Endothelial cell of umbilical vein (primary cell): ENCODE results near the gene TAS1R1.

Experiments used
- EZH2 ChIP-seq: IDR thresholded peaks from 2 replicates; pipeline ENCODE4 v1.6.1; 2012; ENCODE audit warnings: borderline replicate concordance, low read depth, mild to moderate bottlenecking, moderate library complexity, low read length, inconsistent platforms; ENCODE audit not compliant: severe bottlenecking
- FOS ChIP-seq: IDR thresholded peaks from 2 replicates; pipeline ENCODE4 v1.6.1; 2011; ENCODE audit warnings: mild to moderate bottlenecking, low read length, moderate library complexity, borderline replicate concordance; ENCODE audit not compliant: insufficient read depth
- GATA2 ChIP-seq: IDR thresholded peaks from 2 replicates; pipeline ENCODE4 v1.7.0; 2011; ENCODE audit warnings: low read depth, mild to moderate bottlenecking, moderate library complexity, mixed read lengths, low read length; ENCODE audit not compliant: insufficient read length, insufficient read depth
- JUN ChIP-seq: IDR thresholded peaks from 2 replicates; pipeline ENCODE4 v1.6.1; 2011; ENCODE audit warnings: borderline replicate concordance, low read depth; ENCODE audit not compliant: insufficient read length, insufficient read depth
- MYC ChIP-seq: IDR thresholded peaks from one replicate; pipeline ENCODE4 v1.6.1; 2011; ENCODE audit warnings: mild to moderate bottlenecking, low read depth, low read length
- POLR2A ChIP-seq: IDR thresholded peaks from 2 replicates; pipeline ENCODE4 v1.6.1; 2012; ENCODE audit warnings: low read depth, mild to moderate bottlenecking, control low read depth, low read length
- POLR2AphosphoS5 ChIP-seq: IDR thresholded peaks from 2 replicates; pipeline ENCODE4 v1.6.1; 2012; ENCODE audit warnings: low read depth, mild to moderate bottlenecking, control low read depth, low read length, moderate library complexity; ENCODE audit not compliant: insufficient read depth
- TF ChIP-seq, protein P1 (sequence below), 2 donors: IDR thresholded peaks; 1 replicate in 1 of 2; 2 replicates in 1 of 2; pipeline ENCODE4 v1.5.1; 2011; ENCODE audit warnings: low read length in 2 of 2, mild to moderate bottlenecking in 2 of 2, moderate library complexity in 2 of 2, control low read depth in 1 of 2, inconsistent platforms in 1 of 2, low read depth in 1 of 2; ENCODE audit not compliant: insufficient read depth in 1 of 2; ENCODE audit errors: extremely low read depth in 1 of 2
- TF ChIP-seq, protein P2 (sequence below): IDR thresholded peaks from 2 replicates; pipeline ENCODE4 v1.6.1; 2011; ENCODE audit not compliant: insufficient read depth, insufficient read length

DNA sequence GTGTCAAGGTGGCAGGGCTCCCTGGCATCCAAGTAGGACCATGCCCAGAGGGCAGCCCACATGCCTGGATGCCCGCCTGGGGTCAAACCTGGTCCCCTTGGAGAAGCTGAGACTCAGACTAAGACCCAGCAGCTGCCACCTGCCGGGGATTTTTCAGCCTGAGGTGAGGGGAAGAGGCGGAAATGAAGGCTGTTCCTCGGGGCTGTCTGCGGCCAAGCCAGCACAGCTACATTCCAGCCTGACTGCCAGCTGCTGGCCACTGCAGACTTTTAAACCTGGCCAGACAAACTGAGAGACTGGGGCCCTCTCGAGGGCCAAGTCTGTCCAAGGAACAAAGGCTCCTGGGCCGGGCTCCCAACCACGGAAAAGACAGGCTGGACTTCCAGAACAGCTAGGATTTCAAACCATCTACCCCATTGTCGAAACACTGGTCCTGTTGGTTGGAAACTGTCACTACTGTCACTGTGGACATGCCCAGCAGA, 41.7 kb upstream of the TAS1R1 start:
- TF ChIP-seq, protein P1, sequence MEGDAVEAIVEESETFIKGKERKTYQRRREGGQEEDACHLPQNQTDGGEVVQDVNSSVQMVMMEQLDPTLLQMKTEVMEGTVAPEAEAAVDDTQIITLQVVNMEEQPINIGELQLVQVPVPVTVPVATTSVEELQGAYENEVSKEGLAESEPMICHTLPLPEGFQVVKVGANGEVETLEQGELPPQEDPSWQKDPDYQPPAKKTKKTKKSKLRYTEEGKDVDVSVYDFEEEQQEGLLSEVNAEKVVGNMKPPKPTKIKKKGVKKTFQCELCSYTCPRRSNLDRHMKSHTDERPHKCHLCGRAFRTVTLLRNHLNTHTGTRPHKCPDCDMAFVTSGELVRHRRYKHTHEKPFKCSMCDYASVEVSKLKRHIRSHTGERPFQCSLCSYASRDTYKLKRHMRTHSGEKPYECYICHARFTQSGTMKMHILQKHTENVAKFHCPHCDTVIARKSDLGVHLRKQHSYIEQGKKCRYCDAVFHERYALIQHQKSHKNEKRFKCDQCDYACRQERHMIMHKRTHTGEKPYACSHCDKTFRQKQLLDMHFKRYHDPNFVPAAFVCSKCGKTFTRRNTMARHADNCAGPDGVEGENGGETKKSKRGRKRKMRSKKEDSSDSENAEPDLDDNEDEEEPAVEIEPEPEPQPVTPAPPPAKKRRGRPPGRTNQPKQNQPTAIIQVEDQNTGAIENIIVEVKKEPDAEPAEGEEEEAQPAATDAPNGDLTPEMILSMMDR (IDR thresholded peaks at IDR 0.05; ENCODE audit: extremely low read depth in 1 of 2, insufficient read depth in 1 of 2, low read depth in 1 of 2, low read length in 2 of 2) = no peak
- TF ChIP-seq, protein P2, sequence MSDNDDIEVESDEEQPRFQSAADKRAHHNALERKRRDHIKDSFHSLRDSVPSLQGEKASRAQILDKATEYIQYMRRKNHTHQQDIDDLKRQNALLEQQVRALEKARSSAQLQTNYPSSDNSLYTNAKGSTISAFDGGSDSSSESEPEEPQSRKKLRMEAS = no peak
- TF ChIP-seq POLR2A = no peak
- TF ChIP-seq POLR2AphosphoS5 = no peak
- TF ChIP-seq EZH2 = no peak
- no peak for TF ChIP-seq GATA2
- TF ChIP-seq JUN = no peak
- TF ChIP-seq MYC = no peak
- no peak for TF ChIP-seq FOS
